HUES64 (cell line): ENCODE results near the gene FRYL.
A peak's percentile ranks its signal among the peaks of the same experiment; 100 is the strongest.
"Not testable (repeated sequence)": the region's sequence is repeated elsewhere in the genome, so short reads cannot be mapped to it uniquely, and the experiment has no call there.

Experiments
- H3K27ac ChIP-seq: 2 replicates; pipeline ENCODE4 v1.7.0; 2013; ENCODE audit warnings: low read depth, low read length, inconsistent platforms
- H3K27me3 ChIP-seq: 2 replicates; pipeline ENCODE4 v1.6.1; 2013; ENCODE audit warnings: mild to moderate bottlenecking, low read length; ENCODE audit not compliant: insufficient read depth
- H3K36me3 ChIP-seq: 2 replicates; pipeline ENCODE4 v1.6.1; 2013; ENCODE audit warnings: mild to moderate bottlenecking, low read length; ENCODE audit not compliant: insufficient read depth
- H3K4me1 ChIP-seq: 2 replicates; pipeline ENCODE4 v1.6.1; 2013; ENCODE audit warnings: mild to moderate bottlenecking, low read length, moderate library complexity; ENCODE audit not compliant: insufficient read depth
- H3K4me3 ChIP-seq: 2 replicates; pipeline ENCODE4 v1.5.1; 2013; ENCODE audit warnings: mild to moderate bottlenecking, low read length, moderate library complexity
- H3K9ac ChIP-seq: 2 replicates; pipeline ENCODE4 v1.6.1; 2013; ENCODE audit warnings: mild to moderate bottlenecking, low read depth, low read length
- H3K9me3 ChIP-seq: 2 replicates; pipeline ENCODE4 v1.6.1; 2013; ENCODE audit warnings: low read depth, low read length; ENCODE audit not compliant: insufficient read depth
- WGBS: fragments of 150-250, 120-280 bp; methylation state at CpG from one replicate; pipeline ENCODE4 v1.1.7; 2013; ENCODE audit warnings: missing lambda C conversion rate; 5-methylcytosine and 5-hydroxymethylcytosine counted together

Gene FRYL

GRCh38 chr4:48478273-48478672 is 301.8 kb downstream of the FRYL start:
- no peak overlapping the region for H3K9ac ChIP-seq
- H3K9me3 ChIP-seq, result no peaks in the 10 kb centered on the region
- peaks cover 26% of the 10 kb centered on the region for H3K27me3 ChIP-seq
- H3K27ac ChIP-seq, result no peak overlapping the region
- WGBS, result 93% methylated on average over 1 of the region's 2 CpGs
- no peaks in the 10 kb centered on the region for H3K36me3 ChIP-seq
- H3K4me1 ChIP-seq, result peaks cover 7% of the 10 kb centered on the region
- no peak overlapping the region for H3K4me3 ChIP-seq

GRCh38 chr4:48475770-48476169 is 304.3 kb downstream of the FRYL start:
- no peaks in the 10 kb centered on the region for H3K36me3 ChIP-seq
- no peak overlapping the region for H3K4me3 ChIP-seq
- no peak overlapping the region for H3K27ac ChIP-seq
- no peaks in the 10 kb centered on the region for H3K9me3 ChIP-seq
- no peaks in the 10 kb centered on the region for H3K4me1 ChIP-seq
- WGBS, result 90% methylated on average over 6 of the region's 6 CpGs
- H3K27me3 ChIP-seq, result peaks cover 2% of the 10 kb centered on the region; the same call in 1 of the 2 replicates
- no peak overlapping the region for H3K9ac ChIP-seq

- Histone ChIP-seq H3K4me3 (no peak overlapping the region), H3K9me3 (no peaks in the 10 kb centered on the region), H3K4me1 (peaks cover 4% of the 10 kb centered on the region; the same call in 1 of the 2 replicates), H3K27ac (no peak overlapping the region), H3K9ac (no peak overlapping the region), H3K36me3 (no peaks in the 10 kb centered on the region), H3K27me3 (no peaks in the 10 kb centered on the region)
- WGBS, result no CpG with 5 or more reads among the region's 1 CpG
Observed at GRCh38 chr4:48472794-48473193, 307.3 kb downstream of the FRYL start.

GRCh38 chr4:48470570-48470969 is 309.5 kb downstream of the FRYL start:
- Histone ChIP-seq H3K27me3 (no peaks in the 10 kb centered on the region), H3K4me1 (peaks cover 4% of the 10 kb centered on the region; the same call in 1 of the 2 replicates), H3K9me3 (no peaks in the 10 kb centered on the region), H3K4me3 (no peak overlapping the region), H3K27ac (no peak overlapping the region), H3K9ac (no peak overlapping the region), H3K36me3 (no peaks in the 10 kb centered on the region)
- 33% methylated on average over 2 of the region's 2 CpGs for WGBS

GRCh38 chr4:48470137-48470536 is 309.9 kb downstream of the FRYL start:
- Histone ChIP-seq H3K9me3 (no peaks in the 10 kb centered on the region), H3K36me3 (no peaks in the 10 kb centered on the region), H3K27me3 (no peaks in the 10 kb centered on the region), H3K4me1 (peaks cover 4% of the 10 kb centered on the region; the same call in 1 of the 2 replicates), H3K4me3 (no peak overlapping the region), H3K27ac (no peak overlapping the region), H3K9ac (no peak overlapping the region)
- WGBS, result 100% methylated on average over 1 of the region's 1 CpG

- H3K9me3 ChIP-seq, result no peaks in the 10 kb centered on the region
- H3K9ac ChIP-seq, result no peak overlapping the region
- H3K27me3 ChIP-seq, result no peaks in the 10 kb centered on the region
- H3K4me3 ChIP-seq, result no peak overlapping the region
- H3K4me1 ChIP-seq, result peaks cover 4% of the 10 kb centered on the region; the same call in 1 of the 2 replicates
- WGBS, result 75% methylated on average over 5 of the region's 5 CpGs
- no peaks in the 10 kb centered on the region for H3K36me3 ChIP-seq
- H3K27ac ChIP-seq, result no peak overlapping the region
Observed at GRCh38 chr4:48467891-48468290, 312.2 kb downstream of the FRYL start.

- H3K4me3 ChIP-seq, result no peak overlapping the region
- H3K36me3 ChIP-seq, result no peaks in the 10 kb centered on the region
- H3K4me1 ChIP-seq, result peaks cover 4% of the 10 kb centered on the region; the same call in 1 of the 2 replicates
- no peaks in the 10 kb centered on the region for H3K27me3 ChIP-seq
- no peak overlapping the region for H3K9ac ChIP-seq
- H3K27ac ChIP-seq, result no peak overlapping the region
- WGBS, result 86% methylated on average over 1 of the region's 2 CpGs
- no peaks in the 10 kb centered on the region for H3K9me3 ChIP-seq
Observed at GRCh38 chr4:48467442-48467841, 312.6 kb downstream of the FRYL start.

- Histone ChIP-seq H3K27me3 (no peaks in the 10 kb centered on the region), H3K4me1 (no peaks in the 10 kb centered on the region), H3K9me3 (no peaks in the 10 kb centered on the region), H3K4me3 (no peak overlapping the region), H3K36me3 (no peaks in the 10 kb centered on the region), H3K27ac (no peak overlapping the region), H3K9ac (no peak overlapping the region)
- WGBS, result 90% methylated on average over 5 of the region's 5 CpGs
Observed at GRCh38 chr4:48462363-48462762, 317.7 kb downstream of the FRYL start.

- Histone ChIP-seq H3K4me3 (no peak overlapping the region), H3K9me3 (no peaks in the 10 kb centered on the region), H3K36me3 (no peaks in the 10 kb centered on the region), H3K27ac (0 out of 2 replicates have a peak overlapping the region, but pooled peaks have one; percentile 13), H3K4me1 (no peaks in the 10 kb centered on the region), H3K27me3 (no peaks in the 10 kb centered on the region), H3K9ac (no peak overlapping the region)
Observed at GRCh38 chr4:48461000-48461399, 319.1 kb downstream of the FRYL start.

GRCh38 chr4:48454591-48454990 is 325.5 kb downstream of the FRYL start:
- Histone ChIP-seq H3K9me3 (no peaks in the 10 kb centered on the region), H3K9ac (no peak overlapping the region), H3K27ac (no peak overlapping the region), H3K27me3 (no peaks in the 10 kb centered on the region), H3K36me3 (no peaks in the 10 kb centered on the region), H3K4me3 (no peak overlapping the region), H3K4me1 (no peaks in the 10 kb centered on the region)
- 91% methylated on average over 2 of the region's 2 CpGs for WGBS

- not testable (repeated sequence) for H3K4me3 ChIP-seq, H3K4me1 ChIP-seq, H3K9ac ChIP-seq, H3K27ac ChIP-seq, H3K36me3 ChIP-seq, H3K9me3 ChIP-seq, H3K27me3 ChIP-seq
- 85% methylated on average over 3 of the region's 3 CpGs for WGBS
Observed at GRCh38 chr4:48451656-48452055, 328.4 kb downstream of the FRYL start.

- Histone ChIP-seq H3K4me1 (no peaks in the 10 kb centered on the region), H3K4me3 (no peak overlapping the region), H3K27ac (no peak overlapping the region), H3K9me3 (no peaks in the 10 kb centered on the region), H3K36me3 (no peaks in the 10 kb centered on the region), H3K9ac (no peak overlapping the region), H3K27me3 (no peaks in the 10 kb centered on the region)
- WGBS, result 92% methylated on average over 3 of the region's 3 CpGs
Observed at GRCh38 chr4:48450740-48451139, 329.3 kb downstream of the FRYL start.
